ENCODE data around the gene SORCS2. TPM values are rescaled to one million over a fixed set of nuclear protein-coding genes. Genes with fewer than 3 reads are reported as not detected.
A peak's percentile ranks its signal among the peaks of the same experiment; 100 is the strongest.

The SORCS2 gene
- polyA plus RNA-seq, 1 donor from 2014 or later, result 1.0 TPM

DNA sequence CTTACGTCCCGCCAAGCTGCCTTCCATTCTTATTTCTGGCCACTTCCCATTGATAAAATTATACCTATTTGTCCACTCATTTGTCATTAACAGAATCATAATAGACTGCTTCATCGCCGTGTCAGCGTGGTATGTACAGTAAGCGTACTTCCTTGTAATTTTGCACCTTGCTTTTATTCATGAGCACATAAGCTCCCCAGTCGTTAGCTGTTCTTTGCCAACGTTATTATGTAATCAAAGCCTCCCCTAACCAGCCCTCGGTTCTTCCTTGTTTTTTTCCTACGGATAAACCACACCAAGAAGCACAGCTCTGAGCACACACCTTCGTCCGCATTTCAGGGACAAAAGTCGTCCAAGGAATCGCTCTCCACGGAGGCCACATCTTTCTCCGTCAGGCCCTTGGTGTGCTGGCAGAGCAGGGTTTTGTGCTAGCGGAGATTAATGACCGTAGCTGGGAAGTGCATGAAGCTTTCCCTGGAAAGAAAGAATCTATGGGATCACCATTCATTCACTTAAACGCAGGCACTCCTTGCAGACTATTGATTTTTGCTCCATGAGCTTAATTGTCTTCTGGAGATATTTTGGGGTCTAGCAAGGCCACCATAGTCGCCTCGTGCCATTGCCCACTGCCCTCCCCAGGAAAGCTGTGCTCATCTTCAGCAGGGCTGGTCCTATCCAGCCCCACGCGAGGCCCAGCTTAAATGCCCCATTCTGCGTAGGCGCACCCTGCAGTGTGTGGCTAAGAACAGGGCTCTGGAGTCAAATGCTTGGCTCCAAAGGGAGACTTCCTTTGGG, 443.3 kb downstream of the SORCS2 start:
- Histone ChIP-seq H3K27me3 (ENCODE audit: insufficient read depth, low read depth, low read length) (no peaks in the 10 kb centered on the region), H3K4me2 (ENCODE audit: low read length) (no peak overlapping the region), H3K36me3 (ENCODE audit: insufficient read depth, low read length) (no peaks in the 10 kb centered on the region), H4K20me1 (ENCODE audit: insufficient read depth) (no peaks in the 10 kb centered on the region), H3K27ac (ENCODE audit: low read length) (no peak overlapping the region), H3K9me2 (ENCODE audit: insufficient read depth, low read length) (no peaks in the 10 kb centered on the region), H2AFZ (ENCODE audit: low read depth, low read length) (no peak overlapping the region), H3K79me2 (replicated peaks; ENCODE audit: insufficient read depth, low read length) (no peaks in the 10 kb centered on the region), H3K9ac (ENCODE audit: low read length) (no peak overlapping the region), H3K9me3 (ENCODE audit: low read length) (no peaks in the 10 kb centered on the region), H3F3A (ENCODE audit: insufficient read depth, low read length, poor library complexity, severe bottlenecking) (no peaks in the 10 kb centered on the region), H3K4me3 (ENCODE audit: low read length) (no peak overlapping the region)
- no peak for TF ChIP-seq EZH2 (IDR thresholded peaks at IDR 0.05; ENCODE audit: borderline replicate concordance, insufficient read depth, low read length, poor library complexity, severe bottlenecking)
- TF ChIP-seq, protein P1, sequence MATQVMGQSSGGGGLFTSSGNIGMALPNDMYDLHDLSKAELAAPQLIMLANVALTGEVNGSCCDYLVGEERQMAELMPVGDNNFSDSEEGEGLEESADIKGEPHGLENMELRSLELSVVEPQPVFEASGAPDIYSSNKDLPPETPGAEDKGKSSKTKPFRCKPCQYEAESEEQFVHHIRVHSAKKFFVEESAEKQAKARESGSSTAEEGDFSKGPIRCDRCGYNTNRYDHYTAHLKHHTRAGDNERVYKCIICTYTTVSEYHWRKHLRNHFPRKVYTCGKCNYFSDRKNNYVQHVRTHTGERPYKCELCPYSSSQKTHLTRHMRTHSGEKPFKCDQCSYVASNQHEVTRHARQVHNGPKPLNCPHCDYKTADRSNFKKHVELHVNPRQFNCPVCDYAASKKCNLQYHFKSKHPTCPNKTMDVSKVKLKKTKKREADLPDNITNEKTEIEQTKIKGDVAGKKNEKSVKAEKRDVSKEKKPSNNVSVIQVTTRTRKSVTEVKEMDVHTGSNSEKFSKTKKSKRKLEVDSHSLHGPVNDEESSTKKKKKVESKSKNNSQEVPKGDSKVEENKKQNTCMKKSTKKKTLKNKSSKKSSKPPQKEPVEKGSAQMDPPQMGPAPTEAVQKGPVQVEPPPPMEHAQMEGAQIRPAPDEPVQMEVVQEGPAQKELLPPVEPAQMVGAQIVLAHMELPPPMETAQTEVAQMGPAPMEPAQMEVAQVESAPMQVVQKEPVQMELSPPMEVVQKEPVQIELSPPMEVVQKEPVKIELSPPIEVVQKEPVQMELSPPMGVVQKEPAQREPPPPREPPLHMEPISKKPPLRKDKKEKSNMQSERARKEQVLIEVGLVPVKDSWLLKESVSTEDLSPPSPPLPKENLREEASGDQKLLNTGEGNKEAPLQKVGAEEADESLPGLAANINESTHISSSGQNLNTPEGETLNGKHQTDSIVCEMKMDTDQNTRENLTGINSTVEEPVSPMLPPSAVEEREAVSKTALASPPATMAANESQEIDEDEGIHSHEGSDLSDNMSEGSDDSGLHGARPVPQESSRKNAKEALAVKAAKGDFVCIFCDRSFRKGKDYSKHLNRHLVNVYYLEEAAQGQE (IDR thresholded peaks at IDR 0.05; ENCODE audit: borderline replicate concordance), result peak; percentile 65

DNA sequence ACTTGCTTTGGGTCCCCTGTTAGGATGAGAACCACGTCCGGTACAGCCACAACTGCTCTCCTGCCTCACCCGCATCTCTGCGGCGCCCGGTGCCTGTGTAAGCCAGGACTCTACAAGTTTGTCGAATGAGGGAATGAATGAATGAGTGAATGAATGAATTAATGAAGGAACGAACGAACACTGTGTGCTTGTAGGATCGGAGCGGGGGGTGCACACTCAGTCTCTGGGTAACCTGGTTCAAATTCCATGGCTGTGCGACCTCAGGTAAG, 443.8 kb downstream of the SORCS2 start:
- Histone ChIP-seq H3K27me3 (ENCODE audit: insufficient read depth, low read depth, low read length) (no peaks in the 10 kb centered on the region), H3K9me2 (ENCODE audit: insufficient read depth, low read length) (no peaks in the 10 kb centered on the region), H3F3A (ENCODE audit: insufficient read depth, low read length, poor library complexity, severe bottlenecking) (no peaks in the 10 kb centered on the region), H3K4me2 (ENCODE audit: low read length) (no peak overlapping the region), H4K20me1 (ENCODE audit: insufficient read depth) (no peaks in the 10 kb centered on the region), H2AFZ (ENCODE audit: low read depth, low read length) (no peak overlapping the region), H3K79me2 (replicated peaks; ENCODE audit: insufficient read depth, low read length) (no peaks in the 10 kb centered on the region), H3K9ac (ENCODE audit: low read length) (no peak overlapping the region), H3K36me3 (ENCODE audit: insufficient read depth, low read length) (no peaks in the 10 kb centered on the region), H3K4me3 (ENCODE audit: low read length) (no peak overlapping the region), H3K9me3 (ENCODE audit: low read length) (no peaks in the 10 kb centered on the region), H3K27ac (ENCODE audit: low read length) (no peak overlapping the region)
- TF ChIP-seq POLR2AphosphoS5 (IDR thresholded peaks at IDR 0.05) (no peak), EZH2 (IDR thresholded peaks at IDR 0.05; ENCODE audit: borderline replicate concordance, insufficient read depth, low read length, poor library complexity, severe bottlenecking) (no peak), RAD21 (conservative IDR thresholded peaks at IDR 0.05) (no peak), SMC3 (conservative IDR thresholded peaks at IDR 0.05; ENCODE audit: poor library complexity) (no peak), EP300 (conservative IDR thresholded peaks at IDR 0.05; ENCODE audit: poor library complexity, severe bottlenecking) (no peak)
- TF ChIP-seq, protein P2, sequence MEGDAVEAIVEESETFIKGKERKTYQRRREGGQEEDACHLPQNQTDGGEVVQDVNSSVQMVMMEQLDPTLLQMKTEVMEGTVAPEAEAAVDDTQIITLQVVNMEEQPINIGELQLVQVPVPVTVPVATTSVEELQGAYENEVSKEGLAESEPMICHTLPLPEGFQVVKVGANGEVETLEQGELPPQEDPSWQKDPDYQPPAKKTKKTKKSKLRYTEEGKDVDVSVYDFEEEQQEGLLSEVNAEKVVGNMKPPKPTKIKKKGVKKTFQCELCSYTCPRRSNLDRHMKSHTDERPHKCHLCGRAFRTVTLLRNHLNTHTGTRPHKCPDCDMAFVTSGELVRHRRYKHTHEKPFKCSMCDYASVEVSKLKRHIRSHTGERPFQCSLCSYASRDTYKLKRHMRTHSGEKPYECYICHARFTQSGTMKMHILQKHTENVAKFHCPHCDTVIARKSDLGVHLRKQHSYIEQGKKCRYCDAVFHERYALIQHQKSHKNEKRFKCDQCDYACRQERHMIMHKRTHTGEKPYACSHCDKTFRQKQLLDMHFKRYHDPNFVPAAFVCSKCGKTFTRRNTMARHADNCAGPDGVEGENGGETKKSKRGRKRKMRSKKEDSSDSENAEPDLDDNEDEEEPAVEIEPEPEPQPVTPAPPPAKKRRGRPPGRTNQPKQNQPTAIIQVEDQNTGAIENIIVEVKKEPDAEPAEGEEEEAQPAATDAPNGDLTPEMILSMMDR (IDR thresholded peaks at IDR 0.05; ENCODE audit: poor library complexity, severe bottlenecking), result no peak
- TF ChIP-seq, protein P1 (IDR thresholded peaks at IDR 0.05; ENCODE audit: borderline replicate concordance), result no peak

Data from neural cell (in vitro differentiated cells).